GM21390 (cell line): ENCODE measurements around the gene SEMA3D.

ENCODE experiments used
- ATAC-seq: cut with Tn5 transposase; IDR thresholded peaks from one replicate; pipeline ENCODE4 v1.9.1; 2021; ENCODE audit not compliant: unreplicated experiment

SEMA3D gene

GRCh38 chr7:85126383-85126782, 60.5 kb downstream of the SEMA3D start:
- ATAC-seq: no peak

DNA sequence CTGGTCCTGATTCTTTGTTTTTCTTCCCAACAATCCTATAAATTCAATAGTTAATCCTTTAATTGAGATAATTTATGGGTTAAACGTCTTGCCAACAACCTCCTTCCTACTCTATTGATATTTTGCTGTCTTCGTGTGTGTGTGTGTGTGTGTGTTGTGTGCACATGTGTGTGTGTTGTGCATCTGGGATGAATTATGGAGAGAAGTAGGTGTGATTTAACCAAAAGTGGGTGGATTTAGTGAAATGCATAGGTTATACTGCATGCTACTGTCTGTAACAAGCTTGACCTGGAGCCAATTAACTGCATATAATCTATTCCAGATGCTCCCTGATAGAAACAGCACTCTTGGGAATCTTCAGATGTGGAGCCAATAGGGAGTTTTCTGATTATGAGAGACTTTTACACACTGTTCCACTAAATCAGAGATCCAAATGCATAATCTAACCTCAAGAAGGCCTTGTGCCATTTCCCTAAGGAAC, 61.2 kb downstream of the SEMA3D start:
- ATAC-seq: no peak

GRCh38 chr7:85125176-85125575, 61.7 kb downstream of the SEMA3D start:
- ATAC-seq: no peak

- no peak for ATAC-seq
Measured at GRCh38 chr7:85119934-85120333, 66.9 kb downstream of the SEMA3D start.

DNA sequence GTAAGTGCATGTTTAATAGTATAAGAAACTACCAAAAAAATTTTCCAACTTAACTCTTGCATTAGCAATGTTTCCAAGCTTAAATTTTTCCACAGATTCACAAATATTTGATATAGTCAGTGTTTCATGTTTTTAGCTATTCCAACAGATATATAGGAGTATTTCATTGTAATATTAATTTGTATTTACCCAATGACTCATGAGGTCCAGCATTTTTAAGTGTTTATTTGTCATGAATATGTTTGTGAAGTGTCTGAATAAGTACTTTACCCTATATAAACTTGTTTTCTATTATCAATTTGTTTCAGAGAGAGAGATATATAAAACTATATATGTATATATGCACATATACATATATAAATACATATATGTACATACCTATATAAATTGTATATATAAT, 71.0 kb downstream of the SEMA3D start:
- ATAC-seq: no peak

- no peak for ATAC-seq
Measured at GRCh38 chr7:85115006-85115405, 71.8 kb downstream of the SEMA3D start.

DNA sequence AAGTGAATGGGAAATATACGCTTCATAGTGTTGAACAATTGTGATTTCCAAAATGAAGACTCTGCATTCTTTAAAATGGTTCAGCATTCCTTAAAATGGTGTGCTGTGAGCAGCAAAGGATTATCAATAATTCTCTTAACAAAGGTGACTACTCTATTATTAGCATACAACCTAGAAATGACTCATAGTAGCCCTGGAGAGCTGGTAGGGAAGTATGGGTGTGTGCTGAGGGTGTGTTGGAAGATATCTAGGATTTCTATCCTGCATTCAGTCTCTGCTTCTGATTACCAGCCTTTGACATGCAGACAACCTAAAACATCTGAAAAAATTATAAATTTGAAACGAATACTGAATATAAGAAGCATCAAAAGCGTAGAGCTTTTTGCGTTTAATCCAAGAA, 72.5 kb downstream of the SEMA3D start:
- no peak for ATAC-seq

- no peak for ATAC-seq
Measured at GRCh38 chr7:85111761-85112160, 75.1 kb downstream of the SEMA3D start.

DNA sequence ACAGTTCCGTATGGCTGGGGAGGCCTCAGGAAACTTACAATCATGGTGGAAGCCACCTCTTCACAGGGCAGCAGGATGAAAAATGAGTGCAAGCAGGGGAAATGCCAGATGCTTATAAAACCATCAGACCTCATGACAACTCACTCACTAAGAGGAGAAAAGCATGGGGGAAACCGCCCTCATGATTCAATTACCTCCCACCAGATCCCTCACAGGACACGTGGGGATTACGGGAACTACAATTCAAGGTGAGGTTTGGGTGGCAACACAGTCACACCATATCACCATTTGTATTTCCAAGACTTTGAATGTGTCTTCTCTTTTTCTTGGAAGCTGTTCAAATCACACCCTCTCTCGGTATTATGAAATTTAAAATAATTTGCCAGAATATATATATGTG, 80.1 kb downstream of the SEMA3D start:
- ATAC-seq: no peak

DNA sequence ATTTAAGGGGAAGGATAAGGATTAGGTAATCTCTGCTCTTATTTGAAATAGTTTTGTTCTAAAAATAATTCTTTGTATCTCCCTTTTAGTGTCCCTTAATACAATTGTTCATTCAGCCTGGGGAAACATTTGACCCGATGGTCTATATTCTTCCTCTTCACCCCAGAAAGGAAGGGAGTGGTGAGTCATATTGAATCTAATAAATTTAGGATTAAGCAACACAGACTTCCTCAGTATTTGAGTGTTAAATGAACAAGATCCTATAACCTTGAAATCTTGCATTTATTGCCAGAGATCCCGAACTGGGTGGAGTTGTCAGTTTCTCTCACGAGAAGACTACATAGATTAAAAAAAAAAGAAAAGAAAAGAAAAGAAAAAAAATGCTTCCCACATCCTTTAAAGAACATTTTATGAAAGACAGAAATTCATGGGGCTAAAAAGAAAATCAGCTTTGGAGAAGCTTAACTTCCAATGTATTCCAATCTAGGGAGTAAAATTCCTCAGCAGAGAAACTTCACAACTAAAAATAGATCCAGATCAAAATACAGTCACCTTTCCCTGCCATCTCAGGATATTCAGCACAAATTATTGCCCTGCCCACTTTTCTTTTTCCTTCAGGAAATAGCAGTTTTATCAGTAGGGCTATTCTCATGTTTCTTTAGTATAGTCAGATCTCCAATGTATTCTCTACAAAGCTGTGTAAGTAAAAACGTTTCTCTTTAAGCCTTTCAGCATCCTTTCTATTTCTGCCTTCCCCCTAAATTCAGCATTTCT, 82.2 kb downstream of the SEMA3D start:
- no peak for ATAC-seq

GRCh38 chr7:85103962-85104361, 82.9 kb downstream of the SEMA3D start:
- ATAC-seq: no peak

DNA sequence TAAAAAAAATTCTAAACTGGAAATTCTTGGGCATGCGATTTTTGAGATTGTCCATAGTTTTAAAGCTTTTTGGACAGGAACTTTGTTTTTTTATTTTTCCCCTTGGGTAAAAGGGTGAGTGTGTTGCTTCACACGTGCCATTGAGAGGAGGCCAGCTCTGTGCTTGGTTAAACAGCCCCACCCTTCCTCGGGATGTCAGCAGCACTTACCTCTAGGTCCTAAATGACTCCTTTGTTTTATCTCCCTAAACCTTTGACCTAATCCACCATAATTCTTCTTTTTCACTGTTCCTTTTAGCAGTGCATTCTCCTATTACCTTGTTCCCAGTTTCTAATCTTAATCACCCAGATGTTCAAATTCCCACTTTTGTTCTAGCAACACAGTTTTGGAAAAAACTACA, 83.5 kb downstream of the SEMA3D start:
- no peak for ATAC-seq

GRCh38 chr7:85102813-85103350, 84.0 kb downstream of the SEMA3D start:
- ATAC-seq: no peak

DNA sequence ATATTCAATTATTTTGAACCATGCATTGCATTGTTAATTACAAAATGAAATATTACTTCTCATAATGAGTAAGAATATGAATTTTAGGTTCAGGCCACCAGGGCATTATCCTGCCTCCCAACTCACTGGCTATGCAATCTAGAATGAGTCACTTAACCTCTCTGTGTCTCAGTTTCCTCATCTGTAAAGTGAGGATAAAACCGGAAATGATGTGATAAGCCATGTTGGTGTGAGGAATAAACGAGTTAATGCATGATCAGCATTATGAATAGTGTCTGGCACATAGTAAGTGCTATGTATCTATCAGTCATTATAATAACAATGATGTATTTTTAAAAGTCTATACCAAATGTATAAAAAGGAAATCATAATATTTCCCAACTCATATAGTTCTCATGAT, 85.5 kb downstream of the SEMA3D start:
- no peak for ATAC-seq

GRCh38 chr7:85097844-85098243, 89.0 kb downstream of the SEMA3D start:
- no peak for ATAC-seq

DNA sequence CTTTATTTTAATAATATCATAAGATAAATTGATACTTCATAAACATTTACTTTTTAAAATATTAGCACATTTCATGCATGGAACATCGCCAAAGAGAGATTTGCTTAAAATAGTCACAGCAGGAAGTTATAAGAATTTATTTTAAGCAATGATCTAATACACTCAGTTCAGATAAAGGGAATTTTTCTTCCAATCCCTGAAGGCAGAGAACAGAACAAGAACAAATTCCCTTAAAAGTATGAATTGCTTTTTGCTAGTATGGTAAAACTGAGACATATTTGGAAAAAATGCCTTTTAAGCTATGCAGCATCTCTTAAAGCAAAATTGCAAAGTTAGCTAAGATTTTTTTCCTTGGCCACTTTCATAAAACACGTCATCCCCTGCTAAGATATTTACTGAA, 91.0 kb downstream of the SEMA3D start:
- no peak for ATAC-seq

DNA sequence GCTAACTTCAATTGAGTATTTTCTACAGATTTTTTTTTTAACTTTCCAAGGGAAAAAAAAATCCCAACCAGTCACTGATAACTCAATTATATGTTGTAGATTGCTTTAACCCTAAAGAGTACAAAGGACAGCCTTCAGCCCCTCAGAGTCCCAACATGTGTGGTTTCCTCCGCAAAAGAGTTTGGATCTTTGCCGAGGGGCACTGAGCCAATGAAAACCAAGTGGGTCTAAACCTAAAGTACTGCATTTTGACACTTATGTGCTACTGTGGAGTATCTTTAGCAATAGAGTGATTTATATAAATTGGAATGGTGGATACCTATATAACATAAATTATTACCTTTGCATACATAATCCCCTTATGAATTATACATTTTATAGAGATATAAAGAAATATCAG, 91.5 kb downstream of the SEMA3D start:
- ATAC-seq: no peak

GRCh38 chr7:85094046-85094725, 92.7 kb downstream of the SEMA3D start:
- ATAC-seq: no peak

GRCh38 chr7:85091565-85091928, 95.3 kb downstream of the SEMA3D start:
- ATAC-seq: no peak

DNA sequence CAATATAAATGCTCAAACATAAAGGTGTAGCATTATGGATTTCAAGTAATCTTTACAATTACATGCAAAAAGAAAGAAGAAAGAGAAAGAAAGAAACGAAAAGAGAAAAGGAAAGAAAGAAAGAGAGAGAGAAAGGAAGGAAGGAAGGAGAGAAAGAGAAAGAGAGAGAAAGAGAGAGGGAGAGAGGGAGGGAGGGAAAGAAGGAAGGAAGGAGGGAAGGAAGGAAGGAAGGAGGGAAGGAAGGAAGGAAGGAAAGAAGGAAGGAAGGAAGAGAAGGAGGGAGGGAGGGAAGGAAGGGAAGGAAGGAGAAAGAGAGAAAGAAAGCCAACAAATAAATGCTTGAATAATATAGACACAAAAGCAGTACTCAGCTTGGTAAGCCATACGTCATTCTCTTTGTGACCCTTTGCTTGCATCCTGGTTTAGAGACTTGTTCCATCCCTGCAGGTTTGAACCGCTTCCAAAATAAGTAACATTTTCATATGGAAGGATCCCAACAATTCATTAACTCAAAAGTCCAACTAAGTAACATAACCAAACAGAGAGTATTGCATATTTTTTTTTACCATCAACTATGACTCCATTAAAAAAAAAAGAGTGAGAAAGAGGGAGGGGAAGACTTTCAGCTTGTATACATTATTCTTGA, 95.8 kb downstream of the SEMA3D start:
- no peak for ATAC-seq

GRCh38 chr7:85090143-85090542, 96.7 kb downstream of the SEMA3D start:
- no peak for ATAC-seq

DNA sequence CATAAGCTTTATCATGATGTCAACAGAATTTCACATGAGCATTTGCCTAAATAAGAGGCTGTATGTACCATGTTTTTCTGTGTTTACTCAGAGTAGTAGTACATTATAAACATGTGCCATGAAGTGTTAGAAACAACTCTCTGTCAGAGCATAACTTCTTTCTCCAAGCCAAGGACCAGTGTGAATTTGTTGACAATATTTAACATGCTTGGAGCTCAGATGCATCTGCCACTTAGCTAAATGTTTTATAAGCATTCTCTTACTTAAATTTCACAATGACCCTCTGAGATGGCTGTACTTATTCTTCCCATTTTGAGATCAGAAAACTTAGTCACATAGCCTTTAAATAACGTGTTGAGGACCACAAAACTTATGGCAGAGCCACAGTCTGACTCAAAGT, 105.0 kb downstream of the SEMA3D start:
- ATAC-seq: no peak
